ENCODE measurements around the gene UGT2A1.

UGT2A1 gene

DNA sequence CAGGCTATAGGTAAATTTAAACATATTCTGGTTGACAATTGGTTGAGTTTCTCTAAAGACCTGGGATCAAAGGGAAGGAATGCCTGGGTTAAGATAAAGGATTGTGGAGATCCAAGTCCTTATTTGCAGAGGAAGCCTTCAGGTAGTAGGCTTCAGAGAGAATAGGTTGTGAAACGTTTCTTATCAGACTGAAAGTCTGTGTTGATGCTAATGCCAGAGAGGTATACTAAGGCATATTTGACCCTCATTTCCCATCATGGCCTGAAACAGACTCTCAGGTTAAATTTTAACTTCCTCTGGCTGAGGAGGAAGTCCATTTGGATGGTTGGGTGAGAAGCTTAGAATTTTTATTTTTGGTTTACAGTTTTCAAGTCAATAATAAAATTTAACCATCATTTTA lies 61.7 kb downstream of the UGT2A1 start:
- no peak for DNase-seq (ENCODE audit: extremely low read depth in 1 of 2, low read depth in 1 of 2)

DNA sequence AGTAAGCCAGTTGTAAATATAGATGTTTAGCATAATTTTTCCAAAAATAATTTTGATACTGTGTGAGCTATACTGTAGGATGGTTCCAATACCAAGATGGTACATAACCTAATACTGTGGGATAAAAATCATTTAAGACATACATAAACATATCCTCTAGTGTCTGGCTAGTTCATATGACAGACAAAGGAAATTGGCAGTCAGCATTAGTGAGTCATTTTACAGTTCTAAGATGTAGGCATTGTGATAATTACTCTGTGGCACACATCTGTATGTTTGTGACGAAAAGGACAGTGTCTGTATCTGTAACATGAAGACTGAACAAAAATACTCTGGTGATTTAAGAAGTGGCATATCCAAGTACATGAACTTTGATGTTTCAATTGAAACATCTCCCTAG lies 63.2 kb downstream of the UGT2A1 start:
- no peak for DNase-seq (ENCODE audit: extremely low read depth in 1 of 2, low read depth in 1 of 2)

DNA sequence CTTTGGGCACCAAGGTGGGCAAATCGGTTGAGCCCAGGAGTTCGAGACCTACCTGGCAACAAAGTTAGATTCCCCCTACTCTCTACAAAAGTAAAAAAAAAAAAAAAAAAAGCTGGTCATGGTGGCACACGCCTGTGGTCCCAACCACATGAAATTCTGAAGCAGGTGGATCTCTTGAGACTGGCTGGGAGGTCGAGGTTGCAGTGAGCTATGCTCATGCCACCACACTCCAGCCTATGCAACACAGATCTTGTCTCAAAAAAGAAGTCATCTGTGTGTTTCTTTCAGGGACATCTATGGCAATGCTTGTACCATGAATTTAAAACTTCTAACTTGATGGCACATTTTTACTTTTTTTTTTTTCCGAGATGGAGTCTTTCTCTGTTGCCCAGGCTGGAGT lies 68.9 kb downstream of the UGT2A1 start:
- DNase-seq (ENCODE audit: extremely low read depth in 1 of 2, low read depth in 1 of 2) = no peak

DNA sequence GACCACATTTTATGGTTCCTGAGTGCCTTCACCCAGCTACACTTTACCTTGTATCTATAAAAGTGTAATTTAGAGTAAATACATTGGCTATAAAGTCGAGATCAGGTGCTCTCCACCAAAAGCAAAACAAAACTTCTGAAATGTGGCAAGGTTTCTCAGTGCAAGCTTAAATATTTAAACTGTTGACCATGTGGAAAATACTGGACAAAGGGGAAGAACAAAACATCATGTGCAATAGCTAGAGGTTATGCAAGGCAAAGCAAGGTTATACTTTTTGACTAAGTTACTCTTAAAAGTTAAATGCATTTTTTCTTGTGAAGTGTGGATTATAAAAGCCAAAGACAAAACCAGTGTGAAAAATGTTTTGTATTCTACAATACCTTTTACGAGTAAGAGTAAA lies 69.5 kb downstream of the UGT2A1 start:
- DNase-seq (ENCODE audit: extremely low read depth in 1 of 2, low read depth in 1 of 2) = no peak

DNA sequence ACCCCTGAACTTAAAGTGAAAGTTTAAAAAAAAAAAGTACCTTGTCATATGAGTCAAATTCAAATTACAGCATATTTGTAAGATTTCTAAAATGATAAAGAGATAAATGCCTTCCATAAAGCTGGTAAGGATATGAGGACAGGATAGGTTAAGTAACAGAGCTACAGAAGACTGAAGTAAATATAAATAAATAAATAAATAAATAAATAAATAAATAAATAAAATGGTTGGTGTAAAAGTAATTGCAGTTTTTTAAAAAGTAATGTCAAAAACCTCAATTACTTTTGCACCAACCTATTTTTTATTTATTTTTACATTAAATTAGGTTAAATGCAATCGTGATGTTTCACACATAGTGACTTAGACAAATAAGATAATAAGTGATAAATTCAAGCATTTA lies 75.8 kb downstream of the UGT2A1 start:
- no peak for DNase-seq (ENCODE audit: extremely low read depth in 1 of 2, low read depth in 1 of 2)

DNA sequence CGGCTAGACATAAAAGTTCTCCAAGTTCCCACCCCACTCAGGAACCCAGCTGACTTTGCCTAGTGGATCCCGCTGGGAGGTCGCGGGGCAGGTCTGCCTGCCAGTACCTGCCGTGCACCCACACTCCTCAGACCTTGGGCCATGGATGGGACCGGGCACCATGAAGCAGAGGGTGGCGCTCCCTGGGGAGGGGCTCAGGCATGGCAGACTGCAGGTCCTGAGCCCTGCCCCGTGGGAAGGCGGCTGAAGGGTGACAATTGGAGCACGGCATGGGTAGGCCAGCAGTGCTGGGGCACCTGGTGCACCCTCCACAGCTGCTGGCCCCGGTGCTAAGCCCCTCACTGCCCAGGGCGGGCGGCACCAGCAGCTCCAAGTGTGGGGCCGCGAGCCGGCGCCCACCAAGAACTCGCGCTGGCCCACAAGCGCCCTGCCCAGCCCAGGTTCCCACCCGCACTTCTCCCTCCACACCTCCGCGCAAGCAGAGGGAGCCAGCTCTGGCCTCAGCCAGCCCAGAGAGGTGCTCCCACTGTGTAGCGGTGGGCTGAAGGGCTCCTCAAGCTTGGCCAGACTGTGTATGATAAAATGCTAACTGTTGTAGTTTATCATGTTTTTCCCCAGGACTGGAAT lies 76.7 kb downstream of the UGT2A1 start:
- no peak for DNase-seq (ENCODE audit: extremely low read depth in 1 of 2, low read depth in 1 of 2)

DNA sequence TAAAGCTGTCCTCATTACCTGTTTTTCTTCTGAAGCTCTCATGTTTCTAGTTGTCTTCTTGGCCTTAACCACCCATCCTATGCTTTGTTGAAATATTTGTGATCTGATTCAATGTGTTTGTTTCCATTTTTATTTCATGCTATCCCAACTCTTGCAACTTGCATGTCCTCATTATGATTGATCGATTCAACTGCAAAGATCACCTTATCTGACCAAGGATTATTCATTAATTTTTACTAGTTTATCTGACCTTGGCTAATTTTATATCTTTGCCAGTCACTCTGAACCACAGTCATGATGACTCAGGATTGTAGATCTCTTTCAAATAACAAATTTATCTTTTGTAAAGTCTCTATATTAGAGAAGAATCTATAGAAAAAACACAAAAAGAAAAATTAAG lies 84.3 kb downstream of the UGT2A1 start:
- DNase-seq (ENCODE audit: extremely low read depth in 1 of 2, low read depth in 1 of 2) = no peak

DNA sequence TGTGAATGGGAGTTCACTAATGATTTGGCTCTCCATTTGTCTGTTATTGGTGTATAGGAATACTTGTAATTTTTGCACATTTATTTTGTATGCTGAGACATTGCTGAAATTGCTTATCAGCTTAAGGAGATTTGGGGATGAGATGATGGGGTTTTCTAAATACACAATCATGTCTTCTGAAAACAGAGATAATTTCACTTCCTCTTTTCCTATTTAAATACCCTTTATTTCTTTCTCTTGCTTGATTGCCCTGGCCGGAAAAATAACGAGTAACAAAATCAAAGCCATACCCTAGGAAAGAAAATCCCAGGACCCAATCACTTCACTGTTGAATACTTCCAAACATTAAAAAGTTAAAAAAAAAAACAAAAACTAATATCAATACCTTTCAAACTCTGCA lies 89.6 kb downstream of the UGT2A1 start:
- no peak for DNase-seq (ENCODE audit: extremely low read depth in 1 of 2, low read depth in 1 of 2)

DNA sequence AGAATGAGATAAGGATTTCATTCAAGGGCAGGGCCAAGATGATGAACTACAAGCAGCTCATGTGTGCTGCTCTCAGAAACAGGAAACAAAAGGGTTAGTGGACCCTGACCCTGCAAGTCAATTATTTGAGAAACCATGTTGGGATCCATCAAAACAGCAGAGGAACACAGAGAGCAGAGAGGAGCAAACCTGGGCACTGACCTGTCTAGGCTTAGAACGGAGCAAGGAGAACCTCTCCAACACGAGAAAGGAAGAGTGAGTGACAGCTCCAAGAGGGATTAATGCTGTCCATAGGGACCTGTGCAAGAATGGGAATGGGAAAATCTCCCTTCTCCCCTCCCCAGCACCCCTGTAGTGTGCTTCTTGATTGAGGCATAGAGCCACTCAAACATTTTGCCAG lies 103.4 kb downstream of the UGT2A1 start:
- no peak for DNase-seq (ENCODE audit: extremely low read depth in 1 of 2, low read depth in 1 of 2)

DNA sequence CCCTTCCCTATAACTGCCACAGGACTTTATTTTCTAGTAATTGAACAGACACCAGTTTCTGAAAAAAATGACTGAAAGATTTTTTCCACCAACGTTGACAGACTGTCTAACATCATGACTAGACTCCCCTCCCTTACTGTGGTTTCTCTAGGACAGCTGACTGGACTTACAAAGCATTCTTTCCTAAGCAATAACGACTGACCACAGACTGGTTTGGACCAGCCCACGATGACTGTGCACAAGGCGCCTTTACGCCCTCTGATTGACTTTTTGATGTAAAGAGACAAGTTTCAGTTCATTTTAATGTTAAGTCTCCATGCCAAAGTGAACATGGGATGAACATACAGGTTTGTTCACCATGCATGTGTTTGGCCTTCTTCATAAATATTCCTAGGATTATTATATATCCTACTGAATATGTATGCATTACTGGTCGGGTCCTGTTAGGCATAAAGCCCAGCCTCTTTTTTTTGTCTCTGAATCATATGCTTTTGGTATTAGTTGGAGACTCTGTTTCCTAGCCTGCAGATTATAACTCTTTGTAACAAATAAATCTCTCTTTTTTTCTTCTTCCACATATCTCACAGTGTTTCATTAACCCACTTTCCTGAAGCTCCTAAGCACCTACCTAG lies 106.8 kb downstream of the UGT2A1 start:
- no peak for DNase-seq (ENCODE audit: extremely low read depth in 1 of 2, low read depth in 1 of 2)

Data from activated CD8-positive, alpha-beta memory T cell treated with anti-CD3 and anti-CD28 coated beads for 1 hour (primary cell).